GM19035 (cell line): ENCODE data around the gene PCDH9.

Experiments
- ATAC-seq: cut with Tn5 transposase; IDR thresholded peaks from one replicate; pipeline ENCODE4 v1.9.1; 2021; ENCODE audit not compliant: unreplicated experiment

PCDH9 gene

DNA sequence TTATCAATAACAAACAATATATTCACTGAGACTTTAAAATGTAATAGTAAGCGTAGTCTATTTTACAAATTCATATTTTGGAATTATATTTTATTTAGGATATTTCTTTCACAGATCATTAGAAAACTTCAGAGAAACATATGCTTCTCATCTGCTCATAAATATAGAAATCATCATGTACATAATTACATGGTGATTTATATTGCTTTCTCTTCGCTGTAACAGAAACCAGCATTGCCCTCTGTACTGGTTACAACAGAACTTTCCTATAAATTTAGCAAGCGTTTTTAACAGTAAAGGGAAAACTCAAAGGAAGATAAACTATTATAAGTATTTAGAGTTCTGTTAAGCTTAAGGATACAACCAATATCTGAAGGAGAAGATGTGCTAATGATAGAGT is 672.8 kb downstream of the PCDH9 start:
- ATAC-seq, result no peak

DNA sequence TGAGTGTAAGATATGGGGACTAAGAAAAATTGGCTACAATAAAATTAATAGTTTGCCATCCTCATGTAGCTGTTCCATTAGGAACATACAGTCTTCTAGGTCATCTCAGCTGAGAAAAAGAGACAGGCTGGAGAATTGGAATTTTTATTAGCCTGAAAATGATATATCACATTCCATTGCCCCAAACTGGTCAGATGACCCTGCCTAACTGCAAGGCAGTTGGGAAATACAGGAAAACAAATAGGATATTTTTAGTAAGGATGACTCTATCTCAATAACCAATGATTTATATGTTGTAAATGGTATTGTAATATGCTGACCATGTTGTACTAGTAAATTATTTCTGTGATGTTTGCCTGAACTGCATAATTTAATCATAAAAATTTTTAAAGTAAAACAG is 673.8 kb downstream of the PCDH9 start:
- no peak for ATAC-seq

DNA sequence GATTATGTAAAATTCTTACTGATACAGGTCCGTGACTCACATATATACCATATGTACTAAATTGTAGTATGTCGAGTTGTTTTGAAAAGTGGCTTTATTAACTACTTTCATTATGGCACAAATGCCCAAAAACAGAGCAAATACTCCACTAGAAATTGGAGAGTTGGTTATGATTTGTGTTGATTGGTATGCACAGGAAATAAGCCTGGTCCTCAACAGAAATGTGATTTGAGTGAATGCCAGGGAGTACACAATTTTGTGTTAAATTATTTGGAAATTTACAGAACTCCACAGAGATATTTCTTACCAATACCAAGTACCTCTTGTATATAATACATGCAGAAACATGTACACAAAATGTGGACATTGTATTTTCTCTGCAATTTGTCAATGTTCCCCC is 676.7 kb downstream of the PCDH9 start:
- ATAC-seq, result no peak

DNA sequence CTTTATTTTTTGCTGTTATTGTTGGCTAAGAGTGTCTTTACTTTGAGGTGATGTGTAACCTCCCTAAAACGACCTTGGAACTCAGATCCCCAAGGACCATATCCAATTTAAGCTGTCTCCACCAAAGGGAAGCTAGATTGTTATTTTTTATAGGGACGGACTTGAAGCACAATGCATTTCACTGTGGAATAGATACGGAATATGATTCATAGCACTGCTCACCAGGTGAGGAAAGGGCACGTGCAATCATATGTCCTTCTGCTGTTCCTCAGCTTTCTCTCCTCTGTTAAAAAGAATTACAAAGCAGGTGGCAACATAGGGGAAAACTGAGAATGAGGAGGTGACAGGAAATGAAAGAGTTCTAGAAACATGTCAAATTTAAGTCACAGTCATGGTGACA is 679.0 kb downstream of the PCDH9 start:
- no peak for ATAC-seq

DNA sequence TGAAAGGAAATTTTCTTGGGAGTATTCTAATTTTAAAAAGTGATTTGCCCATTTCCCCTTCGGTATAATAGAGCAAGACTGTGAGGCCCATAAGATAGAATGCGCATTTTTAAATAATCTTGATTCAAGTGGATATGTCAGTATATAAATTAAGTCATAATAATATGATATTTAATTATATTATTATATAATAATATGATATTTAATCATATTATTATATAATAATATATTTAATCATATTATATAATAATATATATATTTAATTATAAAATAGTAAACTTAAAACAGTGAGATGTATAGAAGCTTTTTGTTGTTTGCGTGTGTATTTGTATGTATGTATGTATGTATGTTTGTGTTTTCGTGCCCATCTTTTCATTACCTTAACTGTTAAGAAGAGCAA is 682.5 kb downstream of the PCDH9 start:
- ATAC-seq, result no peak

DNA sequence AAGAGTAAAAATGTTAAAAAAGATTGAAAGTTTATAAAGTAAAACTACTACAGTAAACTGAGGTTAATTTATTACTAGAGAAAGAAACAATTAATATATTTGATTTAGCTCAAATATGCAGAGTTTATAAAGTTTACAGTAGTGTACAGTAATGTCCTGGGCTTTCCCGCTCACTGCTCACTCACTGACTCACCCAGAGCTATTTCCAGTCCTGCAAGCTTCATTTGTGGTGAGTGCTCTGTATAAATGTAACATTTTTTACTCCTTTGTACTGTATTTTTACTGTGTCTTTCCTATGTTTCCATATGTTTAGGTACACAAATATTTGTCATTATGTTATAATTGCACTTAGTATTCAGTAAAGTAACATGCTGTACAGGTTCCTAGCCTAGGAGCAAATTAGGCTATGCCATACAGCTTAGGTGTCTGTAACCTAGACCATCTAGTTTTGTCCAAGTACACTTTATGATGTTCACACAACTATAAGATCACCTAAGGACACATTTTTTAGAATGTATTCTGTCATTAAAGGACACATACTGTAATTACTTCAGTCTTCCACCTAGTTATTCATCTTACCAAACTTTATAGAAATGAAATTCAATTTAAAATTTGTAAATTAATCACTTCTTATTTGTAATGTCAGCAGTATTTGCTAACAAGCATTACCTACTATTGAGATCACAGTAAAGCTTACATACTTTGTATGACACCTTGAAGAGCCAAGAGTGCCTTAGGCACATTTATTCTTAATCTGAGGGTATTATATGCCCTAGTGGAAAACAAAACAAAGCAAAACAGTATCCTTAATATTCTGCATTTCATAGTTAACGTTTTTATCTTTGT is 683.4 kb downstream of the PCDH9 start:
- no peak for ATAC-seq

DNA sequence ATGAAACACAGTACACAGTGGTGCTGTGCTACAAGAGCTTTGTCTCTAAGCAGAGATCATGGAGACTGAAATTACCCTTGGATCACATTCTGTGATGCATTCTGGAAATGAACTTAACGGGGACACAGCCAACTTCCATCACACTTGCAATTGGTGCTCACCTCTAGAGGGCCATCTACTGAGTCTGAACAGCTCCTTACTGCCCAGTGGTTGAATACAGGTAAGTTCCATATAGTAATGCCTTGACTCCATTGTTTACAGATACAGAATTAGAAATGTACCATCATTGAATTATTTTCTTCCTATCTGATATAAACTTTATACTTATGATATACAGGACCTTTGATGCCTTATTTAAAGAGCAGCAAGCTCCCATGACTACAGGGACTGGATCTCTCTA is 686.4 kb downstream of the PCDH9 start:
- peak; percentile 70 for ATAC-seq

DNA sequence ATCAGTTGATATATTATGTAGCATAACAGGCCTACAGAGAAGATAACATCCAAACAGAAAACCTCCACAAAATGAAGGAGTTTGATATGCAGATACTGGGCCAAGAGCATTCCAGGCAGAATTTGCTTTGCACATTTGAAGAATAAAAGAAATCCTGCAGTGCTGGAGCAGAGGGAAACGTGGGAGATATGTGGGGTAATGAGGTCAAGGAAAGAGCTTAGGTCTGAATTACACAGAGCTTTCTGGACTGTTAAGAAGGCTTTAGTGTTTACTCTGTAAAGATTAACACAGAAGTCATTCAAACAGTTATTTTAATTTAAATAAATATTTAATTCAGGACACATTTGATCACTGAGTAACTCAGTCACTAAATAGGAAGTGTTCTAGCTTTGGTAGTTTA is 692.7 kb downstream of the PCDH9 start:
- no peak for ATAC-seq

DNA sequence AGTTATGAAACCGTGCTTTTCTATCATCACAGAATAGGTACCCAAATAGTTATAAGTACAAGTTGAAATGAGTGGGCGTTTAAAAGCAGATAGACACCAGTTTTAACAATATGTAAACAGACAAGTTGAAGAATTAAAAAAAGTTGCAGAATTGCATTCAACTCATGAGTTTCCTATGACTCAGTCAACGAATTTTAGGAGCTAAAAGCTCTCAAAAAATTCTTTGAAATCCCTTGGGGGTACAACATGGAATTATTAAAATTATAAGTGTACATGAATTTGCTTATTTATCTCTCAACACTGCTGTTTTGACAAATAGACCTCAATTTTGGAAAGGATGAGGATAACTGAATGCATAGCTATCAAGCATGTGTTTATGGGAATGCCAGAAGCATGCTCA is 693.4 kb downstream of the PCDH9 start:
- ATAC-seq, result no peak

DNA sequence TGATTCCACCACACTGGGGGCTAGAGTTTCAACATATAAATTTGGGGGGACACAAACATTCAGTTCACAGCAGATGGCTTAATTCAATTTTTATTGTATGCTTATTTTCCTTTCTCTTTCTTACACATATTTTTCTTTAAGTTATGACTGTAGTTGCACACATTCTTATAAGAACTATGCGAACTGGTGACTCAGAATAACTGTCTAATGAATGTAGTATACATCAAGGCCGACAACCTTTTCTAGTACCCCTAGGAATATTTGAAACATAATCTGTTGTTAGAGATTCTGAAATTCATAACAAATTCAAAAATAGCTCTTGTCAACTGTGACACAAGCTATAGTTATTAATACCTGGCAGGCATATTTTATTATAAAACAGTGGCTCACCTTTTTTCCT is 695.6 kb downstream of the PCDH9 start:
- no peak for ATAC-seq

DNA sequence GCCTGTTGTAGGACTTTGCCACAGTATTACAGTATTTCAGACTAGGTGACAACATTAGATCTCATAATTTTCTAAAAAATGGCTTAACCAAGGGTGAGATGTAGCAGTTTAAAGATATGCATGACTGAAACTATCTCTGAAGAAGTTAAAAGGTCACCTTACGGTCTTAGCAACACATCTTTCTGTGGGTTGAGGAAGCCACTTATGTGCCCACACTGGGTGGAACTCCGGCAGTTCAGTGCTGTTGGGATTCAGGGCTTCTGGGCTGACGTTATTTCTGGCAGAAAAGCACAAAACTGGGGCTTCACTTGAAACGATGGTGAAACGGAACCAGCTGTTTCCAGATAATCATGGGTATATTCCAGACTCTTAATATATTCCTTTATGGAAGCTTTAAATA is 697.3 kb downstream of the PCDH9 start:
- ATAC-seq, result no peak

DNA sequence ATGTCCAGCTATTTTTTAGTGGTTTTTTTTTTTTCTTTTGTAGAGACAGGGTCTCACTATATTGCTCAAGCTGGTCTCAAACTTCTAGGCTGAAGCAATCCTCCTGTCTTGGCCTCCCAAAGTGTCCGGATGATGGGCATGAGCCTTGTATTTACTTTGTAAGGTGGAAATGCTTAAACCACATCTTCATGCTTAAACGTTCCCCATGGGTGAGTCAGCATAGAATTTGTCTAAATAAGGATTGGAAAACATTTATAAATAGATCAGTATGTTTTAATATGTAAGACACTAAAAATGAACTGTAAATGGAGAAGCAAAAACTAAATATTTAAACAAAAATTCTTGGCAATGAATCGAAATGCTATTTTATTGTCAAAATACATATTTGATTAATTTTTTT is 698.0 kb downstream of the PCDH9 start:
- ATAC-seq, result no peak

DNA sequence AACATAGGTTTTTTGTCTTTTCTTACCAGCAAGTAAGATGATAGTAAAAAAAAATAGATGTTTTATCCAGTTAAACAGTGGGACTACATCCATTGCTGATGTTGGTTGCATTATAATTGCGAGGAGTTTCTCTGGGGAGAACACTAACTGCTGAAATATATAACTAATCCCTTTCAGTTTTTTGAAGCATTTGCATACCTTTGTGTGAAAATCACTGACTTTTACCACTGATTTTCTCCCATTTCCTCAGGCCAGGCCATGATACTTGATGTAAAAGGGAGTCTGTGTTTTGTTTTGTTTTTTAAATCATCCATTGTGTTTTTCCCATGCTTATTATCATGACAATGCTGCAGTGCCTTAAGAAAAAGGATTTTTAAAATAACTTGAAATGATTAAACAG is 699.5 kb downstream of the PCDH9 start:
- ATAC-seq, result no peak

DNA sequence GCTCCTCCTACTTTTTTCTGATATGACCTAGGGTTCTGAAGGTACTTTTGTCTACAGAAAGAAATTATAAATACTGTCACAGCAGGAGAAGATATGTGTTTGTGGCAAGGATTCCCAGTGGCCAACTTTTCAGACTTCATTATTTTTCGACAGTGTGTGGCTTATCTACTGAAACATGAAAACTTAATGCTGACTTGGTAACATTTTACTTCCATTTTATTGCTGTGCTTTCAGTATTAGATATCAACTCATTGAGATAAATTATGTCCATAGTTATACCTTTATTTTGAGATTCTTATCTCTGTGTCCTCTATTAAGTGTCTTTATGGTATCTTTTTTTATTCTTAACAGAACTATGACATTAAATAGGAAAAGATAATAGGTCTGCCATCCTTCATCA is 700.0 kb downstream of the PCDH9 start:
- ATAC-seq, result no peak

DNA sequence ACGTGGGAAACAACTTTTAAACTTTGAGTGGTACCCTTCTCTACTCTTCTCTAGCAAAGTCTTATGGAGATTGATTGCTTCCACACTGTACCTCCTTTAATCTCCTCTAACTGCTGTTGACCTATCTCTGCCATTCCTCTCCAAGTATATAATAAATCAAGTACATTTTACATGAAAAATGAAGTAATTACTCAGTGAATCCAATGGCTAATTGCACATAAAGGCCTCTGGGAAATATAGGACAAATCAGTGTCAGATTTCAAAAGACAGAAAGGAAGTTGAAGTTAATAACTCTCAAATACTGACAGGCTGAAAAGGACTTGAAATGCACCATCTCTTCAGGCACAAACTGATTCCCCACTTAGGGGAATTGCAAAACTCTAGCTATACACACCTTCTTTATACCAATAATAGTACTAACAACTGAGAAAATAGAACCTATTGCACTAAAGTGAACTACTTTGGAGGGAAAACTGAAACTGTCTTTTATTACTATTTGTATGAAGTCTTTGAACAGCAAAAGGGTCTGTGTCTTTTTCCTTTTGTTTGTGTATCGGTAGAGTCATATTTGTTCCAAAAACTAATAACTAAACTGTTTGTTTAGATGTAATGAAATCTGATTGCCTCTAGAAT is 701.1 kb downstream of the PCDH9 start:
- ATAC-seq, result no peak

DNA sequence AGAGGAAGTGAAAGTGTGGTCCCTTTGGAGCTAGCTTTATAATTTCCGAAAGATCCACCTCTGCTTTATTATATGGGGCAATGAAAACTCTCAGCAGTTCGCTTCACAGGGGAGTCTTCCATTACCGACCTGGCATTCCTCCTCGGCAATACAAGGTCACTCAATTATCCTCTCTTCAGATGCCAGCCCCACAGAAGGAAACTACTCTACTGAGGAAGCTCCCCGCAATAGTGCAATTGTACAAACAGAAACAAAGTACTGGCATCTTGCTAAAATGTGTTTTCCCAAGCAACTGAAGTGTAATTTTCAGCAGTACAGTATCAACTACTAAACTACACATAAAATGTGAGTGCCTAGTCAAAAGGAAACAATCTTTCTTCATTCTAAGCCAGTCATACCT is 702.0 kb downstream of the PCDH9 start:
- ATAC-seq, result no peak

DNA sequence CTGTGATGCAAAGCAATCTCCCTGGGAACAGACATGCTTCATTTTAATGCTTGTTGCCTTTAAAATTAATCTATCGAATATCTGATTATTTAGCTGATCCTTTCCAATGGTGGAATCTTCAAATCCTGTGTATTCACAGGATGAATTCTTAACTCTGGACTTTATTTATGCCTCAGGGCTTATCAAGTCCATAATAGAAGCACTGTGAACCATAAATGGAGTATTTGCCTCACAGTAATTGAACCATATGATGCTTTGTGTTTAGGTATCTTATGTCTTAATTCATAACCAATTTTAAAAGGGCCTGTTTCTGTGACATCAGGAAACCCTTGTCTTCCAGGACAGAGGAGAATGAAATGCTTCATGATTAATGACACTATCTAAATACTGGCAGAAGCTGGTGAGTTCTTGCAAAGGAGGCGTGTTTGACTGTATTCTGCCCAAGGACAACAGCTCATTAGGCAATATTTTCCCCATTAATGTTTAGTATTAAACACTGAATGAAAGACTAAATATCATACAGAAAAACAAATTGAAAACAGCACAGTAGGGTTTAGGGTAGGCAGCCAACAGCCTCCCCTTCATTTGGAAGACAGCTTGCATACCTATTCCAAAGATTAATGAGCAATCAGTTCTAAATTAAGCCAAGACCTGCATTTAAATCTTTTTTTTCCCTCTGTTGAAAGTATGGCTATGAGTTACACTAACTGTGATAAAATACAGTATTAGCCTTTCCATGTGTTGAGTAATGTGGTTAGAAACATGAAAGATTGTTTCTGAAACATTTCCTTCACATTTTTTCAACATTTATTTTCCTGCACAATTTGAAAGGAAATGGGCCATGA is 709.4 kb downstream of the PCDH9 start:
- no peak for ATAC-seq

DNA sequence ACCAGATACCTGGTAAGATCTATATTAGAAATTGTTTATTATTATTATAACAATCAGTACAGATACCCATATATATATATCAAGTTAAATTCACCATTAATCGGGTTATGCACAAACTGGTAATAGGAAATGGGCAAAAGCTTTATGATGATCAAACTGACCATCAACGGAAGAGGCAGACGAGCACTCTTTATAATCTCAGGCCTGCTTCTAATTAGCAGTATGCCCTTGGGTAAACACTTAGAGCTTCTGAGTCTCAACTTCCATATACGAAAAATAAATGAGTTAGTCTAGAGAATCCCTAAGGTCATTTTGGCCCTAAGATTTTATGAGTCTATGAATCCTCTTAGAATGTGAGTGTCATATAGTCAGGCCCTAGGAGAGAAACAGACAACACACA is 710.9 kb downstream of the PCDH9 start:
- no peak for ATAC-seq

DNA sequence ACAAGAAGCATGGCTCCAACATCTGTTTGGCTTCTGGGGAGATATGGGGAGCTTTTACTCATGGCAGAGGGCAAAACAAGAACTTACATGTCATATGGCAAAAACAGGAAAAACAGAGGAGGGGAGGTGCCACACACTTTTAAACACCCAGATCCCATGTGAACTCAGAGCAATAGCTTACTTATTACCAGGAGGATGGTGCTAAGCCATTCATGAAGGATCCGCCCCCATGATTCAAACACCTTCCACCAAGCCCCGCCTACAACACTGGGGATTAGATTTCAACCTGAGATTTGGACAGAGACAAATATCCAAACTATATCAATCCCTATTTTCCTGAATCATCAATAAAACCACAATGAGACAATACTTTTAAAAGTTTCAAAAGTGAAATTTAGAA is 712.1 kb downstream of the PCDH9 start:
- no peak for ATAC-seq

DNA sequence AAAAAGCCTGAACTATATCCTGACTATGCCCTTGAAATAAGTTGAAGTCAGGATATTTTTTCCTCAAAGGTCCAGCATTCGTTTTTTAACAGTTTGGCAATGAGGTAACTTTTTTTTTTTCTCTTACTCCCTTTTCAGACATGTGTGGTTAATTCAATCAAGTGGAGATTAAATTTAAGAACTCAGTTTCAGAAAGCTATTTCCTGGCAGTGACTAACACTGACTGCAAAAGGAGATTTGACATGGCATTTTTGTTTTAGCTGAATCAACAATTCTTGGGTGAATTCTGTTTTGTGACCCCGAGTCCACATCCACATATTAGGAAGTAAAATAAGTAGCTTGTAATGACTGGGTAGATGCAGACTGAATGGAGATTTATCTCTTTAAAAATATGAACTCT is 716.4 kb downstream of the PCDH9 start:
- ATAC-seq, result no peak

DNA sequence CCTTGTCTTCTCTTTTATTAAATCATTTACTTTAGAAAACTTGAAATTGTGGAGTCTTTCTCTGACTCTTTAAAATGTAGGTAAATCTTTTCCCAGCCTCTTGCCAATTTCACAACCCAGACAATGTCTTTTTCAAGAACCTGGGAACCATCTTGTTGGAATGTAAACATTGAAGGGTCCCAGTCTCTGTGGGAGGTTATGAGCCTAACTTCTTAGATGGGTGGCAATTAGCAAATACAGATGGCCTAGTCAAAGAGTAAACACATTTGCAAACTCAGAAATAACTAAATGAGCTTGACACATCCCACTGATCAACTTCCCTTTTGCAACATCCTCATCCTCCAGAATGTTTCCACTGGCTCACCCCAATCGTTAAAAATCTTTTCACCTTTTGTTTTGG is 721.0 kb downstream of the PCDH9 start:
- ATAC-seq, result no peak
